Loucy (cell line): ENCODE measurements around the gene F12.

Experiments used
- H2AFZ ChIP-seq: fragments of 200-600 bp; sonication (generic); 2 replicates; pipeline ENCODE4 v1.6.0; 2016; ENCODE audit warnings: antibody characterized with exemption, mild to moderate bottlenecking, low read length, moderate library complexity
- H3F3A ChIP-seq: fragments of 200-600 bp; 2 replicates; pipeline ENCODE4 v1.6.0; 2016; ENCODE audit warnings: antibody characterized with exemption, low read depth, mild to moderate bottlenecking
- H3K27me3 ChIP-seq: fragments of 200-600 bp; sonication (generic); 2 replicates; pipeline ENCODE4 v1.6.1; 2014; ENCODE audit warnings: low read length, mild to moderate bottlenecking; ENCODE audit not compliant: insufficient read depth, poor library complexity, severe bottlenecking
- H3K36me3 ChIP-seq: fragments of 200-600 bp; sonication (generic); 2 replicates; pipeline ENCODE4 v1.6.1; 2016; ENCODE audit warnings: low read length; ENCODE audit not compliant: insufficient read depth
- H3K4me1 ChIP-seq: fragments of 200-600 bp; sonication (generic); 2 replicates; pipeline ENCODE4 v1.5.1; 2014; ENCODE audit warnings: low read length, mild to moderate bottlenecking; ENCODE audit not compliant: insufficient read depth, poor library complexity, severe bottlenecking
- H3K4me2 ChIP-seq: fragments of 200-600 bp; sonication (generic); 2 replicates; pipeline ENCODE4 v1.6.0; 2014; ENCODE audit warnings: antibody characterized with exemption, low read length, low read depth, mild to moderate bottlenecking; ENCODE audit not compliant: poor library complexity, severe bottlenecking
- H3K4me3 ChIP-seq: fragments of 200-600 bp; sonication (generic); 2 replicates; pipeline ENCODE4 v1.5.1; 2014; ENCODE audit warnings: low read length, mild to moderate bottlenecking, mixed read lengths; ENCODE audit not compliant: poor library complexity, severe bottlenecking
- H3K79me2 ChIP-seq: fragments of 200-600 bp; sonication (generic); 2 replicates; pipeline ENCODE4 v1.6.1; 2014; ENCODE audit warnings: low read length; ENCODE audit not compliant: insufficient read depth
- H3K9ac ChIP-seq: fragments of 200-600 bp; sonication (generic); 2 replicates; pipeline ENCODE4 v1.6.0; 2014; ENCODE audit warnings: mild to moderate bottlenecking, low read depth, low read length, moderate library complexity; ENCODE audit not compliant: poor library complexity, severe bottlenecking
- H3K9me2 ChIP-seq: fragments of 200-600 bp; sonication (generic); replicated peaks from 2 replicates; pipeline ENCODE4 v1.6.1; 2016; ENCODE audit warnings: low read depth, low read length, mixed read lengths
- H3K9me3 ChIP-seq: fragments of 200-600 bp; sonication (generic); 2 replicates; pipeline ENCODE4 v1.6.1; 2014; ENCODE audit warnings: mild to moderate bottlenecking, antibody characterized with exemption, low read length, low read depth; ENCODE audit not compliant: insufficient read depth
- H4K20me1 ChIP-seq: fragments of 200-600 bp; sonication (generic); 2 replicates; pipeline ENCODE4 v1.6.0; 2014; ENCODE audit warnings: antibody characterized with exemption, low read length, mild to moderate bottlenecking; ENCODE audit not compliant: insufficient read depth, poor library complexity, severe bottlenecking
- CTCF ChIP-seq: fragments of 200-600 bp; sonication (generic); conservative IDR thresholded peaks from 2 replicates; pipeline ENCODE4 v1.5.1; 2014; ENCODE audit warnings: mild to moderate bottlenecking, antibody characterized with exemption, low read length
- EZH2phosphoT487 ChIP-seq: fragments of 200-600 bp; IDR thresholded peaks from 2 replicates; pipeline ENCODE4 v1.6.1; 2018; ENCODE audit warnings: antibody characterized with exemption, mild to moderate bottlenecking, moderate library complexity, borderline replicate concordance

Gene F12

GRCh38 chr5:177402271-177403043 is 6.9 kb downstream of the F12 start:
- no peaks in the 10 kb centered on the region for H3K36me3 ChIP-seq
- H3F3A ChIP-seq, result no peaks in the 10 kb centered on the region
- TF ChIP-seq EZH2phosphoT487 (no peak), CTCF (no peak)
- H3K79me2 ChIP-seq, result no peaks in the 10 kb centered on the region
- H2AFZ ChIP-seq, result no peak overlapping the region
- H4K20me1 ChIP-seq, result no peaks in the 10 kb centered on the region
- H3K27me3 ChIP-seq, result no peaks in the 10 kb centered on the region
- no peak overlapping the region for H3K4me2 ChIP-seq
- no peaks in the 10 kb centered on the region for H3K9me2 ChIP-seq
- no peak overlapping the region for H3K9ac ChIP-seq
- H3K9me3 ChIP-seq, result no peaks in the 10 kb centered on the region
- no peak overlapping the region for H3K4me3 ChIP-seq
- peaks cover 21% of the 10 kb centered on the region for H3K4me1 ChIP-seq

- no peak within 1 kb of the TSS for H3K4me3 ChIP-seq
- H3K9me2 ChIP-seq, result no peaks in the 10 kb centered on the region
- H3K9me3 ChIP-seq, result no peaks in the 10 kb centered on the region
- H3K9ac ChIP-seq, result no peak within 1 kb of the TSS
- no peaks in the 10 kb centered on the region for H3K27me3 ChIP-seq
- no peak within 1 kb of the TSS for H2AFZ ChIP-seq
- no peaks in the 10 kb centered on the region for H4K20me1 ChIP-seq
- TF ChIP-seq CTCF (no peak), EZH2phosphoT487 (no peak)
- H3K36me3 ChIP-seq, result no peaks in the 10 kb centered on the region
- no peaks in the 10 kb centered on the region for H3F3A ChIP-seq
- H3K79me2 ChIP-seq, result no peaks in the 10 kb centered on the region
- no peak within 1 kb of the TSS for H3K4me2 ChIP-seq
- H3K4me1 ChIP-seq, result peaks cover 8% of the 10 kb centered on the region
Measured at GRCh38 chr5:177399997-177400868, 9.1 kb downstream of the F12 start, which contains the start of gene PFN3. Gene PFN3 (minus strand): TSS chr5:177400661. CDS start chr5:177400576, 85 bp downstream.

- no peak for TF ChIP-seq EZH2phosphoT487
- TF ChIP-seq CTCF, result no peak
- H3K27me3 ChIP-seq, result no peaks in the 10 kb centered on the region
Measured at GRCh38 chr5:177397875-177398390, 11.4 kb downstream of the F12 start.

More at GRCh38 chr5:177397875-177398390, 11.4 kb downstream of the F12 start:
- Histone ChIP-seq H3K4me2 (no peak overlapping the region), H2AFZ (no peak overlapping the region), H3K9ac (no peak overlapping the region), H3K9me3 (no peaks in the 10 kb centered on the region), H3K4me1 (peaks cover 2% of the 10 kb centered on the region), H3F3A (no peaks in the 10 kb centered on the region), H3K4me3 (no peak overlapping the region), H3K36me3 (no peaks in the 10 kb centered on the region), H4K20me1 (no peaks in the 10 kb centered on the region), H3K79me2 (no peaks in the 10 kb centered on the region), H3K9me2 (no peaks in the 10 kb centered on the region)
